NCI-H146 treated with DMSO at 0.1 percent for 48 hours (cell line): ENCODE measurements around the gene PTPN1.
"Not testable (repeated sequence)": the region's sequence is repeated elsewhere in the genome, so short reads cannot be mapped to it uniquely, and the experiment has no call there.

Source experiments
- DNase-seq: peaks from one replicate; lab custom pipeline; 2025; ENCODE audit not compliant: unreplicated experiment; lab: John Stamatoyannopoulos, UW

Gene PTPN1

GRCh38 chr20:50509923-50510705, at the start of gene PTPN1:
PTPN1 (plus strand) TSS chr20:50510383; CDS start chr20:50510528, 145 bp downstream.
- peak; percentile 98 for DNase-seq

DNA sequence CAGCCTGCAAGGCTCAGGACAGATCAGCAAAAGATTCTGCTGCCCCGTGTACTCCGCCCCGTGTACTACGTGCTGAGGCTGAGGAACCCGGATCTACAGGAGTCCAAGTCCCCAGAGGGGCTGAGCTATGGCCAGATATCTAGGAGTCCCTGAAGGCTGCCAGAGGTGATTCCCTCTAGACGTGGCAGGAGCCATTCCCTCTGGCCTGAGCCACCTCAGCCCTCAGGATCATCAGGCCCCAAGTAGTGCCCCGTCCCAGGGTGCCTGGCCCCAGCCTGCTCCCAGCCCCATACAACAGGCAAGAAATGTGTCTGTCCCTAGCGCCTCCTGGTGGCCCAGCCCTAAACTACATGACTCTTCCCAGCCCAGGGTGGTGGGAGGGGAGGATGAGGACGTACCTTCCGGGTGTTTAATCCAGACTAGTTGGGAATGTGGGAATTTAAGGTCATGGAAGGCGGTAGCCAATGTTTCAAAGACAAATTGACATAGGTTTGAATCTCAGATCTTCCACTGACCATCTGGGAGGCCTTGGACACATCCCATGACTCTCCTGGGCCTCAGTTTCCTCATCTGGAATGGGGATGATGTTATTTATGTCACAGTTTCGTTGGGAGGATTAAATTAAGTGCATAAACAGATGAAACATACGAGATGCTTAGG, 49.4 kb upstream of the PTPN1 start:
- DNase-seq = peak; percentile 71

GRCh38 chr20:50462093-50462690, 48.0 kb upstream of the PTPN1 start:
- DNase-seq = no peak

DNA sequence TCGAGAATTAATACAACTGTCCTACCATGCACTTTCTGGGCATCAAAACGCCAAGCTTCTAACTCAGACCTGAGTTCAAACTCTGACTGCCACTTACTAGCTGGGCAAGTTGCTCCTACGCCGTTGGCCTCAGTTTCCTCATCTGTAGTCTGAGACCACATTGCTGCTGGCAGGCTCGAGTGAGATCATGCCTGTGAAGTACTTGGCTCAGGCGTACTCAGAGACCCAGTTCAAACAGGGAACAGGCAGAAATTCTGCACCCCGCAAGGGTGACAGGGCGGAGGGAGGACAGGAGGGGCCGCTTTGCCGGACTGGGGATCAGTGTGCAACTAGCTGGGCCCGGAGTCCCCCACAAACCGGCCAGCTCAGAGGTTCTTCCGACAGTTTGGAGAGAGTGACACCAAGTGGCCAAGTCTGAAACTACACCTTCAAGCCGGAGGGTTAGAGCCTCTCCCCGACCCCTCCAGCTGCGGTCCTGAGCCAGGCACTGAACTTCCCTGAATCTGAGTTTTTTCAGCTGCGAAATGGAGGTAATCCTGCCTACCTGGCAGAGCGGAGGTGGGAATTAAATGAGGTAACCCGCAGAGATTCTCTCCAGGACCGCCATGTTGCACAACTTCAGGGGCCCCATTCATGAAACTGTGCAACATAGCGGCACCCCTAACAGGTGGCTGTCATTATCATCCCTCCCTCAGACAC, 46.0 kb upstream of the PTPN1 start:
- DNase-seq = peak; percentile 23

- DNase-seq = no peak
Measured at GRCh38 chr20:50464725-50465650, 45.2 kb upstream of the PTPN1 start.

DNA sequence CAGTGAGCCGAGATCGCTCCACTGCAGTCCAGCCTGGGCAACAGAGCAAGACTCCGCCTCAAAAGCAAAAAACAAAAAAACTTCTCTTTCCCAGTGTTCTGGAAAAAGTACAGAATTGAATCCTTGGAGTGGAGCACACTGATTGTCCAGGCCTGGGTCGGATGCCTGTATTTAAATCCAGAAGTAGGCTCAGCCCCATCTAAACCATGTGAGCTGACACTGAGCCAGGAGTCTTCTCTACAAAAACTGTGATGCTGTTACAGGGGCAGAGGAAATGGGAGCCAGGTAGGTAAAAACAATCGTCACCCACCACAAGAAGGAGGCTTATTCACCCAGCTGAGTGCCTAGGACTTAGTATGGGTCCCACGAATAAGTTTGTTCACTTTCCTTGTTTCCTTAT, 43.0 kb upstream of the PTPN1 start:
- no peak for DNase-seq

GRCh38 chr20:50467718-50468356, 42.3 kb upstream of the PTPN1 start:
- no peak for DNase-seq

GRCh38 chr20:50468378-50468798, 41.8 kb upstream of the PTPN1 start:
- DNase-seq = no peak

GRCh38 chr20:50469176-50469723, 40.9 kb upstream of the PTPN1 start:
- no peak for DNase-seq

DNA sequence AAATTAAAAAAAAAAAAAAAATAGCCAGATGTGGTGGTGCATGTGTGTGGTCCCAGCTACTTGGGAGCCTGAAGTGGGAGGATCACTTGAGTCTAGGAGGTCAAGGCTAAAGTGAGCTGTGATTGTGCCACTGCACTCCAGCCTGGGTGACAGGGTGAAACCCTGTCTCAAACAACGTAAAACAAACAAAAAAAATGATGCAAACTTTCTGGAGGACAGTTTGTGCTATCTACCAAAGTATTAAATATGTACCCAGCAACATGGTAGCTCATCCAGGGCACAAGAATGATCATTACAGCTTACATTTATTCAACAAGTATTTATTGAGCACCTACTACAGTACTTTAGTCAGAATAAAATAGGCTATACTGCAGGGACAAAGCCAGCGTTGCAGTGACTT, 40.4 kb upstream of the PTPN1 start:
- DNase-seq = no peak

GRCh38 chr20:50470264-50470858, 39.8 kb upstream of the PTPN1 start:
- no peak for DNase-seq

DNA sequence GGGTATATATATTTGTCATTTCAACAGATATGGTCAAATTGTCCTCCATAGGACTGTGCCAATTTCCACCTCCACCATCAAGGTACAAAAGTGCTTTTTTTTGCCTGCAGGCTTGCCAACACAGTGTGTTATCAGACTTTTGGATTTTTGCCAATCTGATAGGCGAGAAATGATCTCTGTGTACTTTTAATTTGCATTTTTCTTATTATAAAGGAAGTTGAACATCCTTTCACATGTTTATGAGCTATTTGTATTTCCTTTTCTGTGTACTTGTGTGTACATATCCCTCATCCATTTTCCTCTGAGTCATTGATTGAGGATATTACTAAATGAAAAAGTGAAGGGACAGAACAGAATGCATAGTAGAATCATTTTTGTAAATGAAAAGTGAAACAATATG, 39.0 kb upstream of the PTPN1 start:
- DNase-seq = peak; percentile 76

GRCh38 chr20:50472693-50473664, 37.2 kb upstream of the PTPN1 start:
- DNase-seq = no peak

- not testable (repeated sequence) for DNase-seq
Measured at GRCh38 chr20:50474356-50474755, 35.8 kb upstream of the PTPN1 start.

DNA sequence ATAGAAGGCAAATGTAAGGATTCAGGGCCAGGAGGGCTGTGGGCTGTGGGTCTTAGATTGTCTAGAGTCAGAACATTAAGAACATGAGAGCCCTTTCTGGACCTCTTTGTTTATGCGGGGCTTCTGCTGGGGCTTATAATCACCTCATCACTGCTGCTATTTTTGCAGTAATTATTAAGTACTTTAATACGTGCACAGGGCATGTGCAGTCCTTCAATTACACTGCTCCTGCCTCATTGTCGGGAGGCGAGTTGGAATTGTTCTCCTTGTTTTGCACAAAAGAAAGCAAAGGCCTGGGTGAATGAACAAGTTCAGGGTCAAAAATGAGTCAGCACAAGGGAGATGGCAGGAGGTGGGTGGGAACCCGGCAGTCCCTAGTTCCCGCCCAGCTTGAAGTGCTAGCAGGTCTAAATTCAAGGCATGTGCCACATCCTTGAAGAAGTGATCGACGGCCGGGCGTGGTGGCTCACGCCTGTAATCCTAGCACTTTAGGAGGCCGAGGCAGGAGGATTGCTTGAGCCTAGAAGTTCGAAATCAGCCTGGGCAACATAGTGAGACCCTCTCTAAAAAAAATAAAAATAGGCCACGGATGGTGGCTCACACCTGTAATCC, 34.4 kb upstream of the PTPN1 start:
- peak; percentile 13 for DNase-seq

- DNase-seq = no peak
Measured at GRCh38 chr20:50477239-50477872, 32.8 kb upstream of the PTPN1 start.
